ENCODE results near the gene RHOC.

The RHOC gene

GRCh38 chr1:112700290-112701226 lies 6.4 kb downstream of the RHOC start:
- peak; percentile 72 to 84 for DNase-seq

- DNase-seq, result no peak
Measured at GRCh38 chr1:112699425-112700144, 7.3 kb downstream of the RHOC start.

GRCh38 chr1:112698366-112699310 lies 8.3 kb downstream of the RHOC start:
- no peak for DNase-seq

GRCh38 chr1:112697781-112698201 lies 9.1 kb downstream of the RHOC start:
- DNase-seq, result no peak

GRCh38 chr1:112696578-112697314 lies 10.2 kb downstream of the RHOC start:
- no peak for DNase-seq

- no peak for DNase-seq
Measured at GRCh38 chr1:112695276-112695675, 11.7 kb downstream of the RHOC start.

GRCh38 chr1:112694363-112694929 lies 12.5 kb downstream of the RHOC start:
- DNase-seq, result no peak

- no peak for DNase-seq
Measured at GRCh38 chr1:112693821-112694220, 13.1 kb downstream of the RHOC start.

- DNase-seq, result no peak
Measured at GRCh38 chr1:112692681-112693080, 14.2 kb downstream of the RHOC start.

- DNase-seq, result no peak
Measured at GRCh38 chr1:112689842-112690237, 17.1 kb downstream of the RHOC start.

- no peak for DNase-seq
Measured at GRCh38 chr1:112689196-112689841, 17.6 kb downstream of the RHOC start.

GRCh38 chr1:112688781-112689193 lies 18.1 kb downstream of the RHOC start:
- DNase-seq, result no peak

- no peak for DNase-seq
Measured at GRCh38 chr1:112687785-112688496, 19.0 kb downstream of the RHOC start.

- no peak for DNase-seq
Measured at GRCh38 chr1:112687361-112687760, 19.6 kb downstream of the RHOC start.

GRCh38 chr1:112686835-112687234 lies 20.1 kb downstream of the RHOC start:
- DNase-seq, result no peak

GRCh38 chr1:112686417-112686816 lies 20.5 kb downstream of the RHOC start:
- no peak for DNase-seq

- DNase-seq, result no peak
Measured at GRCh38 chr1:112685913-112686312, 21.0 kb downstream of the RHOC start.

GRCh38 chr1:112678605-112679004 lies 28.3 kb downstream of the RHOC start:
- DNase-seq, result no peak

GRCh38 chr1:112677501-112677900 lies 29.4 kb downstream of the RHOC start:
- DNase-seq, result no peak

GRCh38 chr1:112676543-112676942 lies 30.4 kb downstream of the RHOC start:
- DNase-seq, result no peak
